GM18951 (cell line): ENCODE results near the gene PGLYRP3.

Experiments
- POLR2A ChIP-seq: IDR thresholded peaks from 4 replicates; pipeline ENCODE4 v1.6.1; 2011; ENCODE audit warnings: mild to moderate bottlenecking; ENCODE audit not compliant: insufficient read length, insufficient read depth; ENCODE audit errors: extremely low read depth
- in situ Hi-C: fragments of 300-500 bp; cut with MboI; formaldehyde crosslinking; loops from one replicate; pipeline ENCODE4 v1.12.0; 2022; ENCODE audit warnings: low sequenced_read_pairs, mixed read lengths, inconsistent platforms; ENCODE audit not compliant: unreplicated experiment

PGLYRP3 gene

DNA sequence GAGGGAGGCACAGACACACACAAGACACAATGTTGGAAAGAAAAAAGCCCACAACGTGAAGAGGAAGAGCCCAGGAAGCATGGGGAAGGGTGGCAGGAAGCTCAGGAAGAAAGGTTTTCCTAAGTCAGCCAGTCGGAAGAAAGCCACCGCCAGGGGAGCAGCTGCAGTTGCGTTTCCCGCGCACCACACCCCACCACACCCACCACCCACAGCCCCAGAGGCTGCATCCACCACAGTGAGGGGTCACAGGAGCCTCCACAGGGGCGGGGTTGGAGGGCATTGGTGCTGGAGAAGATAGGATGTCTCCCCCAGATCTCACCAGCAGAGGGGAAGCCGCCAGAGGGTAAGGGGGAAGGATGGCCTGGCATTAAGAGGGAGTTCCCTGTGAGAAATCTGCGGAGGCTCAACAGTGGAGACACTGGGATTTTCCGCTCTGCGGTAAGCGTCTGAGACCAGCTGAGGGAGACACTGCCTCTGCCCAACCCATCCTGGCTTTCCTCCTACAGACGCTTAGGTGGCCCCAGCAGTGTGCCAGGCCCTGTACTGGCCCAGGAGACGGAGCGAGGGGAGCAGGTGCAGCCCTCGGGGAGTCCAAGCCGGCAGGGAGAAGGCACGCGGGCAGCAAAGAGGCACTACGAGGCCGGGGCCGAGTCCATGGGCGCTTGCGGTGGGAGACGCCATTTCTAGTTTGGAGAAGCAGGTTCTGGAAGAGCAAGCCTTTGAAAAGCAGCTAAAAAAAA is 19.8 kb downstream of the PGLYRP3 start:
- no peak for TF ChIP-seq POLR2A
- in situ Hi-C loops = no loop called here

DNA sequence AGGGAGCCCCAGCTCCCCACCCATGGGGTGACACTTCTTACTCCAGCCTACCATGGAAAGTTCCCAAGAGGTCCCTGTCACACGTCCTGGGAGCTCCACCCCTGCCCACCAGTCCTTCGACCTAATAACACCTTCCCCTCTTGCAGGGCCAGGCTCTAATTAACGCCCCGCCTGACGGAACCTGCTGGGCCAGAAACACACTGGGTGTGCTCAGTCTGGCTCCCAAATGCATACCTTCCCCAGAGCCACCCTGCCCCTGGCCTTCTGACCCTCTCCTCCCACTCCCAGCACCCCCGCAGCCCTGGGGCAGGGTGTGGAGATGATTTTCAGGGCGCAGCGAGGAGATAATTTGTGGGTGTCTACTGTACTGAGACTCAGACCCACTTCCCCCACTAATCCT is 20.6 kb downstream of the PGLYRP3 start:
- TF ChIP-seq POLR2A = no peak
- in situ Hi-C loops = no loop called here

DNA sequence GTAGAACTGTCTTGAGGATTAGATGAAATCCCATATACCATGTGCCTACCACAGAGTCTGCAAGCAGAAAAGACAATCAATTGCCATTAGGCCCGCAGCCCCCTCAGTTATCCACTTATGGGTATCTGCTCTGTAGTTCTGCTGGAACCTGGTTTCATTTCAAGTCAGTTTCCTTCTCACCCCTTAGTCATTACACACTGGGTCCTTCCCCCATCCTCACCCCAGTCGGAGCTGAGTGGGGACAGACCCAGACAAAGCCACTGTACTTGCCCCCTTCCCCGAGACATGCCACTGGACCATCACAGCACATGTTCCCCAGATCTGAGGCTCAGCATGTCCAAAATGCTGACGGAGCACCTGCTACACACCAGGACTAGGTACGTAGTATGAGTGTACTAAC is 21.2 kb downstream of the PGLYRP3 start:
- in situ Hi-C loops = no loop called here
- no peak for TF ChIP-seq POLR2A

DNA sequence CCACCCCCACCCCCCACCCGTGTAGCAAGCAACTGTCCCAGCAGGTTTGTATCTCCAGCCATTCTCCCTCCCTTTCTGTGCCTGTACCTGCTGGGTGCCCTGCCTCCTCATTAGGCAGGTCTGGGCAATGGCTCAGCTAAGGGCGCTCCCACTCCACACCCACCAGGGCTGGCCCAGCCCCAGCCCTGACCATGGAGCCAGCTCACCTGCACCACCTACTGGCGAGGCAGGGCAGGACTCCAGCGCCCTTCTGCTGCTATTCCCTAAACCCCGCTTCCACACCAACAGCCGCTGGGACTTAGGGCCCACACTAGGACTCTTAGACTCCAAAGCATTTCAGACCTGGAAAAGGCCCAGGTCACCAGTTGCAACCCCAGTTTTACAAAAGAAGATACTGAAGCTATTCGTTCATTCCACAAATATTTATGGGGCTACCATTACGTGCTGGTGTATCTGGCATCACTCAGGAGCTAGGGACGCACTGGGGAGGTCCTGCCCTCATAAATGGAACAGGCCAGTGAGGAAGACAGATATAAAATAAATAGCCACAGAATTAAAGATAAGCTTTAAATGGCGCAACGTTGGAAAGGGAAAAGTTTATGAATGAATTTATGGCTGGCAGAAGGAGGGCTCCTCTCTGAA is 24.0 kb downstream of the PGLYRP3 start:
- in situ Hi-C loops = no loop called here
- TF ChIP-seq POLR2A = no peak

DNA sequence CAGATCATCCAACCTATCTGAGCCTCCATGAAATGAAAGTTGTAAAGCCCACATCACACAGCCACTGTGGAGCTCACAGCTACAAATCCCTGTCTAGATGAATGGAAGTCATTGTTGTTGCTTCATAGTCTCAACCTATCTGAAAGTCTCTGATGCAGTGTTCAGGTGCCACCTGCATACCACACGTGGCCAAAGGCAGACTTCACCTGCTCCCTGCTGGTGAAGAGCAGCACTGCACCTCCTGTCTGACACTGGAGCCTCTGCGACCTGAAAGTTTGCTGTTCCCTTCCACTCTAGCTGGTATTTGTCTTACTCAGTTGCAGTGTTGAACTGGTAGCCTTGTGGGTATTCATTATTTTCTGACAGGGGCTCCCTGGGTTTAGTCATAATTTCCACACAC is 34.9 kb downstream of the PGLYRP3 start:
- no peak for TF ChIP-seq POLR2A
- in situ Hi-C loops = no loop called here

DNA sequence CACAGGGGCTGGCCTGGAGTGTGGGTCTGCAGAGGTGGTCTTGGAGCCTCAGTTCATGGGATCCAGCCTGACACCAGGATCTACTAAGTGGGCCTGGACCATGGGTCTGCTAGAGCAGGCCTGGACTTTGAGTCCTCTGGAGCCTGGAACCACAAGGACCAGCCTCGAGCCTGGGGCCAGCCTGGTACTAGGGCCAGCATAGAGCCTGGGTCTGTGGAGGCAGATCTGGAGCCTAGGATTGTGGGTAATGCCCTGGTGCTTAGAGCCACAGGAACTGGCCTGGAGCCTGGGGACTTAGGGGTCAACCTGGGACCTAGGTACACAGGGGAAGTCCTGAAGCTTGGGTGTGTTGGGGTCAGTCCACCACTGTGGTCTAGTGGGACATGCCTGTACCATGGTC is 40.6 kb downstream of the PGLYRP3 start:
- TF ChIP-seq POLR2A = no peak
- in situ Hi-C loops = no loop called here

DNA sequence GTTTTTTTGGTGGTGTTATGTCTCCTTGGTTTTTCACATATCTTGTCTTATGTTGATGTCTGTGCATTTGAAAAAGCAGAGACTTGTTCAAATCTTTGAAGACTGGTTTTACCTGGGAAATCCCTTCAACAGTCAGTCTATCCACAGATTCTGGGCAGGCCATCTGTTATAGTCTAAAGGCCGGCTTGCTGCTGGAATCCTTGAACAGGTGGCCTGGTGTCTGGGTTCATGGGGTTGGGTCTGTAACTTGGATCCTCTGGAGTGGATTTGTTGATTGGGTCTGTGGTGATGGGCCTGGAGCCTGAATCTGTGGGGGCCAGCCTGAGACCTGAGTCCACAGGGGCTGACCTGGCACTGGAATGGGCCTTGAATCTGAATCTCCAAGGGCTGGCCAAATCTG is 41.0 kb downstream of the PGLYRP3 start:
- in situ Hi-C loops = no loop called here
- TF ChIP-seq POLR2A = no peak

DNA sequence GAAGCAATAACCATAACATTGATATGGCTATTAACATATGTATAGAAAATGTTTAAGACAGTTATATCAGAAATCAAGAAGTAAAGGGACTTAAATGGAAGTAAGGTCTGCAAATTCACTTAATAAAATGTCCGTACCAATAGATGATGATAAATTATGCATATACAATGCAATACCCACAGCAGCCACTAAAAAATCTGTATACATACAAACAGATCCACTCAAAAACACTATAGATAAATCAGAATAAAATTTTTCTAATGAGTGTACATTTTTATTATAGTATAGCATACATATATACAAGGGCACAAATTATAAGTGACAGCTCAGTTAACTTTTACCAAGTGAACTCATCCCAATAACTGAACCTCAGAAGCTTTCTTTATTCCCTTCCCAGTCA is 47.3 kb downstream of the PGLYRP3 start:
- no peak for TF ChIP-seq POLR2A
- in situ Hi-C loops = no loop called here

DNA sequence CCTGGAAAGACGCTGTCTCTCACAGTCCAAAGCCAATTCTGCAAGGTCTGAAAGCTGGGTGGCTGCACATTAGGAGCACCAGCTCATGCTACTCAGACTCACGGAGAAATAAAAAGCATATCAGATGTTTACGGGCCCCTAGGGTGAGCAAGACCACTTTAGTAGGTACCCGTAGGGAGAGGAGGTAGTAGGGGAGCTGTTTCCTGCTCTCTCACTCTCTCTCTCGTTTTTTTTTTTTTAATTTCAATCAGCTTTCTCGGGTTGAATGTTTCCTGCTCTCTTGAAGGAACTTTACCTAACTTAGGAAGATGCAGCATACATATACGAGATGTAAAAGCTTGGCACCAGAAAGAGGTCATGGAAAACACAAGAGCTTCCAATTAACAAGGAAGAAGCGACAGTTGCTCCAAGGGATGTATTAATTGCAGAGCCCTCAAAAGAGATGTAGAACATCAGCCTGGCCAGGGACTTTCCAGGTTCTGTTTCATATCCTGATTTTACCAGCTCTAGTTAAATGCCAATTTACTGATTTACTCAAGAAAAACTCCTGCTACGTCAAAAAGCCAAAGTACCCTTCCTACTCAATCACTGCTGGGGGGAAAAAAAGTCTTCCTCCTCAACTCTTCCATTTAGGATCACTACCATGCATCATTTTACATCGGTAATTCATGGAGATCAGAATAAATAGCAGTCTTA is 50.1 kb downstream of the PGLYRP3 start:
- no peak for TF ChIP-seq POLR2A
- in situ Hi-C loops = no loop called here

DNA sequence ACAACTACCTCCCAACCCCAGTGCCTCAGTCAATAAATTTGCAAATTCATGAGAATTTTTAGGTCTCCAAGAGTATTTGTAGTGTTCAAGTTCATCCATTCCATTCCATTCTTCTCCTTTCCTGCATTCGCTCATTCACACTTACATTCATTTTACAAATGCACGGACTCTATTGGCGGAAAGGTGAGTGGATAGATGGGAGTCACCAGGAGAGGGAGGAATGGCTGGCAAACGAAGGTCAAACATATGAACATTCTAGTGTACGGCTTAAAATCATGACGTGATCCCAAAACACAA is 50.7 kb downstream of the PGLYRP3 start:
- TF ChIP-seq POLR2A = no peak
- in situ Hi-C loops = no loop called here

DNA sequence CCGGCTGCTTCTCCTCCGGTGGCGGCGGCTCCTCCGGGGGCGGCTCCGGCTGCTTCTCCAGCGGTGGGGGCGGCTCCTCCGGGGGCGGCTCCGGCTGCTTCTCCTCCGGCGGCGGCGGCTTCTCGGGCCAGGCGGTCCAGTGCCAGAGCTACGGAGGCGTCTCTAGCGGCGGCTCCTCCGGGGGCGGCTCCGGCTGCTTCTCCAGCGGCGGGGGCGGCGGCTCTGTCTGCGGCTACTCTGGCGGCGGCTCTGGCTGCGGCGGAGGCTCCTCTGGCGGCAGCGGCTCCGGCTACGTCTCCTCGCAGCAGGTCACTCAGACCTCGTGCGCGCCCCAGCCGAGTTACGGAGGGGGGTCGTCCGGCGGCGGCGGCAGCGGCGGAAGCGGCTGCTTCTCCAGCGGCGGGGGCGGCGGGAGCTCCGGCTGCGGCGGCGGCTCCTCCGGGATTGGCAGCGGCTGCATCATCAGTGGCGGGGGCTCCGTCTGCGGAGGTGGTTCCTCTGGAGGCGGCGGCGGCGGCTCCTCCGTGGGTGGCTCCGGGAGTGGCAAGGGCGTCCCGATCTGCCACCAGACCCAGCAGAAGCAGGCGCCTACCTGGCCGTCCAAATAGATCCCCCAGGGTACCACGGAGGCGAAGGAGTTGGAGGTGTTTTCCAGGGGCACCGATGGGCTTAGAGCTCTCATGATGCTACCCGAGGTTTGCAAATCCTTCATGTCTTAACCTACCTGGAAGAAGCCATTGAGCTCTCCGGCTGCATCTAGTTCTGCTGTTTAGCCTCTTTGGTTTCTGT is 51.3 kb downstream of the PGLYRP3 start:
- peak; percentile 35 for TF ChIP-seq POLR2A
- in situ Hi-C loops = no loop called here

DNA sequence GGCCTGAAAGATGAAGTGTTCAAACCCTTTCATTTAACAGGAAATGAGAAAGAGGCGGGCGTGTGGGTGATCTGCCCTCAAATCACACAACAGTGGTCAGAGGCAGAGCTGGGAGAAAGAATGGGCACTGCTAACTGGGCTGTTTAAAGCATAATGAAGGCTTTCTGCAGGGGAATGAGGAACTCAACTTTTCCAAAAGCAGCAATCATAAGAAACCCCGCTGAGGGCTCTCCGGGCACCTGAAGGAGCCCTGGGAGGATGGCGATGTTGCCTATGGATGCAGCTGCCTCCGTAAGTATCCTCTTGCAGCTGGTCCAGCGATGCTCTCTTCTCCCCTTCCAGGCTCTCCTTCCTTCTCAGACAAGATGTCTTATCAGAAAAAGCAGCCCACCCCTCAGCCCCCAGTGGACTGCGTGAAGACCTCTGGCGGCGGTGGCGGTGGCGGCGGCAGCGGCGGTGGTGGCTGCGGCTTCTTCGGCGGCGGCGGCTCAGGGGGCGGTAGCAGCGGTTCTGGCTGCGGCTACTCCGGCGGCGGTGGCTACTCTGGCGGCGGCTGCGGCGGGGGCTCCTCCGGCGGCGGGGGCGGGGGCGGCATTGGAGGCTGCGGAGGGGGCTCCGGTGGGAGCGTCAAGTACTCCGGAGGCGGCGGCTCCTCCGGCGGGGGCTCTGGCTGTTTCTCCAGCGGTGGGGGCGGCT is 52.0 kb downstream of the PGLYRP3 start:
- in situ Hi-C loops = no loop called here
- TF ChIP-seq POLR2A = no peak

DNA sequence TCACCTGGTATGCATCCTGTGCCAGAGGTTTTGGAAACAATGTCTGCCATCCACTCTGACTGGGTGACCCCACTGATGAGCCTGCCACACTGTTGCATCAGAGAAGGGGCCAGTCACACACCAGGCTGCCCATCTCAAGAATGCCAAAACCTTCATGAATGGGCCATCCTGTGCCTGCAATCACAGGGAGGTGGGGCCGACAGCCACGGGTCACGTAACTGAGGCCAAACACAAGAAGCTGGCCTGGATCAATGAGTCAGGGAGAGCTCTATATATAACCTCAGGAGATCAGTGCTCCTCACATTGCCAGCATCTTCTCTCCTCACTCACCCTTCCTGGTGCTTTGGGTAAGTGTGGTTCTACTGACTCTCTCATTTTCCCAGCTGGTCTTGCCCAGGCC is 53.4 kb downstream of the PGLYRP3 start, which contains the start of gene LORICRIN:
Gene LORICRIN (plus strand): TSS at position 301 of the 400 bp plus-strand sequence. CDS start 1,263 bp downstream, outside the sequence.
- in situ Hi-C loops = no loop called here
- no peak for TF ChIP-seq POLR2A

DNA sequence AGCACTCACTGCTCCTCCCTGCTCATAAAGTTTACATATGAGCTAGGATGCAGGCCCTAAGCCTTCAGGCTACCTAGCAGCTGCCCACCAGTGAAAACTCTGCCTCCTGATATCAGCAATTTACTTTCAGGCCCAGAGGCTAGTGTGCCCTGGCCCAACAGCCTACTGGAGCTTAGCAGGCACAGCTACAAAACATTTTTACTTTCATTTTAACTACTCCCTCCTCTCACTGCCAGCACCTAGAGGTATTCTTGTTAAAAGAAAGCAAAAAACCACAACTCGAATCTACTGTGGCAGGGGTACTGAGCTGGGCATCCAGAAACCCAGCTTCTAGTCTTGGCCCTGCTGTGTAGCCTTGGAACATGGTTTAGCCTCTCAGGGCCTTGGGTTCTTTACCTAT is 59.1 kb downstream of the PGLYRP3 start:
- TF ChIP-seq POLR2A = no peak
- in situ Hi-C loops = no loop called here
